Activated T-cell treated with anti-CD3 and anti-CD28 coated beads, Interleukin-2, amount 50 U/mL, for 24 hours (primary cell): ENCODE results near the gene AGFG2.

ENCODE experiments used
- DNase-seq: peaks from one replicate; pipeline ENCODE4 v3.0.0-alpha.2; 2020
- H3K27ac Mint-ChIP-seq: 2 replicates; pipeline ENCODE4 v1.8.0; 2020; ENCODE audit warnings: mild to moderate bottlenecking, mixed read lengths
- H3K27me3 Mint-ChIP-seq: 2 replicates; pipeline ENCODE4 v1.8.0; 2020; ENCODE audit warnings: mixed read lengths
- H3K36me3 Mint-ChIP-seq: 2 replicates; pipeline ENCODE4 v1.8.0; 2020; ENCODE audit warnings: low read depth, mixed read lengths
- H3K4me1 Mint-ChIP-seq: 2 replicates; pipeline ENCODE4 v1.8.0; 2020; ENCODE audit warnings: low read depth, mixed read lengths
- H3K4me3 Mint-ChIP-seq: 2 replicates; pipeline ENCODE4 v1.8.0; 2020; ENCODE audit warnings: mild to moderate bottlenecking, moderate library complexity, mixed read lengths
- H3K9me3 Mint-ChIP-seq: 2 replicates; pipeline ENCODE4 v1.8.0; 2020; ENCODE audit warnings: mixed read lengths

Gene AGFG2

DNA sequence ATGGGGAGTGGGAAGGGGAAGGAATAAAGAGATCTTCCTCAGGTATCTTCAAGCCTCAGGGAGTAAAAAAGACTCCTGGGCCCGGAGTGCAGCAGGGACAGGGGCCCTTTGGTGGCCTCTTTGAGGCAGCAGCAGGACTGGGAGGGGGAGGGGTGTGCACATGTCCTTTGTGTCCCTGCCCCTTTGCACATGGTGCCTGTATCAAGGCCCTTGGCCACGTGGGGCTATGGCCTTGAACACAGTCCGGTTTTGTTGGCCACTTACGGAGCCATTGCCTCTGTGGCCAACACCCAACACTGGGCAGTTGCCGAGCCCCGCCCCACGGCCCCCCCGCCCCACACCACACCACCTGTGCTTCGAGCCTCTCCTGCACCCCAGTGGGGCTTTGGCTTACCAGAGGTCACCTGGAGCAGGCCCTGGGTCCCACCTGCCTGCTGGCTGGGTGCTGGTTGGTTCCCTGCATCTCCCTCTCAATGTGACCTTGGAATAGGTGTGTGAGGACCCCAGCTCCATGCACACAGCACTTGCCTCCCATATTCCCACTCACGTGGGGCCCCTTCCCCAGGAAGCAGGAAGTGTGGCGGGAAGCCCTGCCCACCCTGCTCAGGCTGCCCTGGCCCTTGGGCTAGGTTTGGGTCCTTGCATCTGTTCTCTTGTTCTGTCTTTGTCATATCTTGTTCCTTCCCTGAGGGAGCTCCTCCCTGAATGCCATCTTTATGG is 29.3 kb downstream of the AGFG2 start:
- Mint-ChIP-seq H3K27ac (peak overlapping the region; percentile 56), H3K9me3 (no peaks in the 10 kb centered on the region), H3K4me1 (peaks cover 50% of the 10 kb centered on the region), H3K27me3 (no peaks in the 10 kb centered on the region), H3K36me3 (peaks cover 38% of the 10 kb centered on the region), H3K4me3 (no peak overlapping the region)
- DNase-seq: no peak

GRCh38 chr7:100568896-100569844 is 30.2 kb downstream of the AGFG2 start:
- no peaks in the 10 kb centered on the region for H3K27me3 Mint-ChIP-seq
- DNase-seq: peak; percentile 68
- H3K4me1 Mint-ChIP-seq: peaks cover 45% of the 10 kb centered on the region
- H3K4me3 Mint-ChIP-seq: no peak overlapping the region
- H3K36me3 Mint-ChIP-seq: peaks cover 29% of the 10 kb centered on the region
- peak overlapping the region; percentile 3 for H3K27ac Mint-ChIP-seq
- H3K9me3 Mint-ChIP-seq: no peaks in the 10 kb centered on the region

DNA sequence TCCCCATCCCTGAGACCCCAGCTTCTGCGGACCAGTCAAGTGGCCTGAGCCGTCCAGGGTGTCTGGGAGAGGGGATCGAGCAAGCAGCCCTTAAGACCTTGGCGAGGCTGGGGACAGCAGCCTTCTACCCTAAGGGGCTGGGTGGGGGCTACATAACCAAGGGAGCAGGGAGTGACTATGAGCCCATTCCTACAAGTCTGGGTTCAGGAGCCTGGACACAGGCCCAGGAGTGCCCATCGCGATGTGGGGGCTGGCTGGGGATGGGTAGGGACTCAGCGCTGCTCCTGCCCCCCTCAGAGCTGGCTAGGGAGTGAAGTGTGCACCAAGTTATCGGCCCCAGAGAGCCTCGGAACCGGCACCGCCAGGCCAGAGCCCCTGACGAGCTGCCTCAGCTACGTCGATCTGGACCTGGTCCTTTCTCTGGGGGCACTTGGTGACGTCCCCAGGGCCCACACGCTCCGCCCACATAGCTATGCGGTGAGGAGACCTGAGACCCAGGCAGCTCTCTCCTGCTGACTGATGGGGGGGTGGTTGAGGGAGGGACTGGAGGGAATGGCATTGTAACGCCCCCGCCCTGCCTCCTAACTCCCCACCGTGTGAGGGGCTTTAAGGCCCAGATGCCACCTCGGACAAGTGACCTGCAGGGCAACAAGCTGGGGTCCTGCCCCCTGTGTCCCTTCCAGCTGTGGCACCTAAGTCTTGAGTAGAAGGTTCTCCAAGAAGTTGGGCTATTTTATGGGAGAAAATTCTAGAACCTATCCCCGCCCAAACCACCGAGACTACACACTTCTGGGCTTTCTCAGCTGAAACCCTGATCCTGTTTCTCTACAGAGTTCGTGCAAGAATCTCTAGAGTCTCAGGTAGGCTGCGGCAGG is 32.2 kb downstream of the AGFG2 start:
- Mint-ChIP-seq H3K27ac (peak overlapping the region; percentile 65), H3K9me3 (no peaks in the 10 kb centered on the region), H3K27me3 (no peaks in the 10 kb centered on the region), H3K36me3 (peaks cover 32% of the 10 kb centered on the region), H3K4me1 (peaks cover 45% of the 10 kb centered on the region), H3K4me3 (peak overlapping the region; percentile 27)
- DNase-seq: no peak

DNA sequence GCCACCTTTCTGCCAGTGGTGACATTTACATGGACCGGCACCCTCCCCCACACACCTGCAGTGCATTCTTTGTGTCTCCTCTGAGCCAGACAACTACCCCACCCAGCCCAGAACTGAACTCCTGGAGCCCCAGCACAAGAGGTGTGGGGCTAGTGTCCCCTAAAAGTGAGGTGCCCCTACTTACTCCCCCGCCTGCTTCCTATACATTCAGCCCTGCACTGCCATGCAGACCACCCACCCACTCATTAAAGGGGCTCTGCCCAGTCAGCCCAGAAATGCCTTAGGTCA is 32.8 kb downstream of the AGFG2 start:
- no peak for DNase-seq
- peaks cover 45% of the 10 kb centered on the region for H3K4me1 Mint-ChIP-seq
- peak overlapping the region; percentile 65 for H3K27ac Mint-ChIP-seq
- no peaks in the 10 kb centered on the region for H3K9me3 Mint-ChIP-seq
- H3K4me3 Mint-ChIP-seq: no peak overlapping the region
- peaks cover 33% of the 10 kb centered on the region for H3K36me3 Mint-ChIP-seq
- no peaks in the 10 kb centered on the region for H3K27me3 Mint-ChIP-seq

DNA sequence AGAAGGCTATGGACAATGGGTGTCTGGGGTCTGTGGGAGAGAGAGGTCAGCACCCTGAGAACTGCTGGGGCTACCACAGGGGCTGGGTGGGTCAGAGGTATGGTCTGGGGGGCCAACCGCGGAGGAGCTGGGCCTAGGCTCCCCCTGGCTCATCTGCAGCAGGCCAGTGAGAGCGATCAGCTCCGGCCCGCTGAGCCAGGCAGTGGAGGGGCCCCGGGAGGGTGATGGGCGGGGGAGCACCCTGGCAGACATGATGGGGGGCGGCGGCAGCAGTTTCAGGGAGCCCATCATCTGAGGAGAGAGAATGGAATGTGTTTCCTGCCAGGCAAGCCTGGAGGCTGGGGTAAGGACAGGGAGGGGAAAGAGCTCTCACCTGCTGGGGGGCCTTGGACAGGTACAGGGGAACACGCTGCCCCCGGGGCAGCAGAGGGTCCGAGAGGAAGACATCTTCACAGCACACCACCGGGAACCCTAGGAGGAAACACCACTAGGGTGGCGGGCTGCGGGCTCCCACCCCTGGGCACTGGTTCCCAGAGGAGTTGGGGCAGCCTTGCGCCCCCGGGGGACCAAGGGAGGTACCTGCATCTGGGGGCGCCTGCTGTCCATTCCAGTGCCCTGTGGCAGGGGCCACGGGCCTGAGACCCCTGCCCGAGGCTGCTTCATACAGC is 33.4 kb downstream of the AGFG2 start:
- Mint-ChIP-seq H3K4me3 (no peak overlapping the region), H3K36me3 (peaks cover 35% of the 10 kb centered on the region), H3K9me3 (no peaks in the 10 kb centered on the region), H3K27ac (peak overlapping the region; percentile 65), H3K4me1 (peaks cover 42% of the 10 kb centered on the region), H3K27me3 (no peaks in the 10 kb centered on the region)
- DNase-seq: no peak

- peak overlapping the region; percentile 50 for H3K27ac Mint-ChIP-seq
These were observed 34.1 kb downstream of the AGFG2 start for GRCh38 chr7:100572949-100573675.

DNA sequence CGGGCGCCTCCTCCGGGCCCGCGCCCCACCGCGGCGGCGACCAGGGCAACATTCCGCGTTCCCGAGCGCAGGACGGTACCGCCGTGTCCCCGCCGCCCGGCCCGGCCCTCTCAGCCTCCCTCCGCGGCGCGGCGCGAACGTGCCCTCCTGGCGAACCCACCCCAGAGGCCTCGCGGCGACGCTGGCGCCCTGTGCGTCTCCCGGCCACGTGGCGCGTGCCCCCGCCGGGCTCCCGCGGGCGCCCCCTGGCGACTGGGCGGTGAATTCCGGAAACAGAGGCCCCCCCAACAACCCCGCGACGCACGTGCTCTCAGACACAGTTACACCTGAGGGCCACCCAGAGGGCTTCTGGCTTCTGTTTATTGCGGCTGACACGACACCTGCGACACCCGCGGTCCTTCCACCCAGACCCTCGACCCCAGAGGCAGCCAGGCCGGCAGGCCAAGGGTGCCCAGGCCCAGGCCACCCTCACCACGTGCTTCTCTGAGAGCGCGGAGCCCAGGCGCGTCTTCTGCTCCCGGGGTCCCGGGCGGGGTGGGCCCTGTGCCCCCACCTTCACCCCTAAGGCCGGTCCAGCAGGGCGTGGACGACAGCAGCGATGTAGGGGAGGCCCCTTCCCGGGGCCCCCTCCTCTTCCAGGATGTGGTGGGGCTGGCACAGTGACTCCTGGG is 34.8 kb downstream of the AGFG2 start, which contains the start of gene SAP25:
Gene SAP25 (minus strand): TSS at position 210 of the 671 bp plus-strand sequence. CDS start 158 bp downstream, at position 52.
- Mint-ChIP-seq H3K36me3 (peaks cover 35% of the 10 kb centered on the region), H3K4me3 (no peak within 1 kb of the TSS), H3K27ac (peak within 1 kb of the TSS; percentile 78), H3K27me3 (no peaks in the 10 kb centered on the region), H3K4me1 (peaks cover 30% of the 10 kb centered on the region), H3K9me3 (no peaks in the 10 kb centered on the region)
- DNase-seq: no peak

More at GRCh38 chr7:100572949-100573675, 34.1 kb downstream of the AGFG2 start:
- peaks cover 35% of the 10 kb centered on the region for H3K36me3 Mint-ChIP-seq
- DNase-seq: no peak
- no peak overlapping the region for H3K4me3 Mint-ChIP-seq
- H3K4me1 Mint-ChIP-seq: peaks cover 35% of the 10 kb centered on the region
- H3K9me3 Mint-ChIP-seq: no peaks in the 10 kb centered on the region
- H3K27me3 Mint-ChIP-seq: no peaks in the 10 kb centered on the region

DNA sequence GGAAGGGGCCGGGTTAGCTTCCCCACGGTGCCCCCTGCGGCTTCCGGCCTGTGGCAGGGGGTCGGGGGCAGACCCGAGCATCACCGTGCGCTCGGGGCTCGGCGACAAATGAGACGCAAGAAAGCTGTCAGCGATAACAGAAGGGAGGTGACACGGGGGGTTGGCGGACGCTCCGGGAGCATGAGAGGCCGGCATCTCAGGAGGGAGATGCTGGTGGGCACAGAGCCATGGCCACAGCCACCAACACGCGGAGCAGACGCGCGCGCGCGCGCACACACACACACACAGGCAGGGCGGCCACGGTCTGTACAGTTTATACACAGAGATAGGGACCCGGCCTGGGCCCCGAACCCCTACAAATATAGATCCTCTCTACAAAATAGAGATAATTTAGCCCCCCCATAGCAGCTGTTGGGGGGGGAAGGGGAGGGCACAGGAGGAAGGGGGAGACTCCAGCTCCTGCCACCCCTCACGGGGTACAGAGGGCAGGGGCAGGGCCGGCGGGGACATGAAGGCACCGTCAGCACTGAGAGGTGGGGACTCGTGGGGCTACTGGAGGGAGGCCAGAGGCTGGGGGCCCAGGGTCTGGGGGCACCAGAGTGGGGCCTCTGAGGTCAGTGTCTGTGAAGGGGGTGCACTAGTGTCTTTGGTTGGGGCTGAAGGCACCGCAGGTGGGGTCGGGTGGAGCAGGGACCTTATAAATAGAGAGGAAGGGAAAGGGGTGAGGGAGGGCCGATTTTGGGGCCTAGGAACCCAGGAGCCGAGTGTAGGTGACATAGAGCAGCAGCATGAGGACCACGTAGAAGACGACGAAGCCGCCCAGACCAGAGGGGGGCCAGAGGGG is 35.6 kb downstream of the AGFG2 start:
- Mint-ChIP-seq H3K4me1 (peaks cover 23% of the 10 kb centered on the region), H3K36me3 (peaks cover 35% of the 10 kb centered on the region), H3K4me3 (no peak overlapping the region), H3K27me3 (no peaks in the 10 kb centered on the region), H3K9me3 (no peaks in the 10 kb centered on the region), H3K27ac (peak overlapping the region; percentile 78)
- no peak for DNase-seq

GRCh38 chr7:100575206-100575631 is 36.2 kb downstream of the AGFG2 start:
- Mint-ChIP-seq H3K4me1 (peaks cover 18% of the 10 kb centered on the region), H3K9me3 (no peaks in the 10 kb centered on the region), H3K27me3 (no peaks in the 10 kb centered on the region), H3K27ac (no peak overlapping the region), H3K4me3 (no peak overlapping the region), H3K36me3 (peaks cover 35% of the 10 kb centered on the region)
- DNase-seq: no peak

- Mint-ChIP-seq H3K27me3 (no peaks in the 10 kb centered on the region), H3K4me1 (peaks cover 13% of the 10 kb centered on the region), H3K36me3 (peaks cover 35% of the 10 kb centered on the region), H3K9me3 (no peaks in the 10 kb centered on the region), H3K27ac (no peak overlapping the region), H3K4me3 (no peak overlapping the region)
- DNase-seq: no peak
These were observed 36.9 kb downstream of the AGFG2 start for GRCh38 chr7:100575746-100576383.

DNA sequence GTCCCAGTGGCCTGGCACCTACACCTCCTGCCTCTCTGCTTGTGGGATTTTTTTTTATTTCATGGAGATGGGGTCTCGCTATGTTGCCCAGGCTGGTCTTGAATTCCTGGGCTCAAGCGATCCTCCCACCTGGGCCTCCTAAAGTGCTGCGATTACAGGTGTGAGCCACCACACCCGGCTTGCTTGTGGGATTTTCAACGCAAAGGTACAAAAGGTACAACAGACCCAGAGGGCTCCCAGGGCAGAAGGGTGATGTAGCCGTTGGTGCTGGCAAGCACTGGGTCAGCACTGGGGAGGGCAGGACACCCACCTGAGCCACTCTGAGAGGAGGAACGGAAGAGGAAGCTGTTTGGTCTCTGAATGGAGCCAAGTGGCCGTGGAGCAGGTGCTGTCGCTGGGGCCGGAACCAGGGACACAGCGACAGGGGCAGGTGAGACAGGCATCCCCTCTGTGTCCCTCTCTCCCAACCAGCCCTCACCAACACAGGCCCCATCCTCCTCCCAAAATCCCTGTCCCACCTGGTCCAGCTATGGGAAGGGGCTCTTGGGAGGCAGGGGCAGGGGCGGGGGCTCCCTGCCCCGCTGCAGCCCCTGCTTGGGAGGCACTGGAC is 37.5 kb downstream of the AGFG2 start:
- no peaks in the 10 kb centered on the region for H3K27me3 Mint-ChIP-seq
- no peaks in the 10 kb centered on the region for H3K9me3 Mint-ChIP-seq
- no peak for DNase-seq
- peaks cover 11% of the 10 kb centered on the region for H3K4me1 Mint-ChIP-seq
- H3K36me3 Mint-ChIP-seq: peaks cover 35% of the 10 kb centered on the region
- no peak overlapping the region for H3K4me3 Mint-ChIP-seq
- H3K27ac Mint-ChIP-seq: no peak overlapping the region

DNA sequence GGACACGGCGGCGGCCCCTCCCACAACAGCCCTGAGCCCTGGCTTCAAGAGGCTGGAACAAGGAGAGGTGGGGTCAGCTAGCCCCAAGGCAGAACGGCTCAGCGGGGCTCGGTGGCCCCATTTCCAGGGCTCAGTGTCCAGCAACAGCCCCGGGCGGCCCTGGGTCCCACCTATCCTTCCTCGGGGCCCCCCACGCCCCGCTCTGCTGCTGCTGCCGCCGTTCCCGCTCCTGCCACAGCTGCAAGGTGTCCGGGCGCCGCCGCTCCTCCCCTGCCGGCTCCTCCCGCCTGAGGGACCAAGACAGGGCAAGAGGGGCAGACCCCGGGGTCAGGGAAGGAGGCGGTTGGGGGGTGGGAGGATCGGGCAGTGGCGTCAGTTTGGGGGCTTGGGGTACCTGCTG is 38.1 kb downstream of the AGFG2 start:
- no peak overlapping the region for H3K4me3 Mint-ChIP-seq
- H3K27ac Mint-ChIP-seq: no peak overlapping the region
- DNase-seq: no peak
- no peaks in the 10 kb centered on the region for H3K27me3 Mint-ChIP-seq
- no peaks in the 10 kb centered on the region for H3K9me3 Mint-ChIP-seq
- peaks cover 12% of the 10 kb centered on the region for H3K4me1 Mint-ChIP-seq
- H3K36me3 Mint-ChIP-seq: peaks cover 32% of the 10 kb centered on the region
